ENCODE data around the gene SLC16A4. TPM values are rescaled to one million over a fixed set of nuclear protein-coding genes. Genes with fewer than 3 reads are reported as not detected.

The SLC16A4 gene
- total and polyA plus RNA-seq, 7 experiments from 2014 or later: 0.19 to 0.93 (median 0.32) TPM

- no peak overlapping the region for H3K4me3 Mint-ChIP-seq
- Histone ChIP-seq H3K27ac (ENCODE audit: low read depth, low read length) (no peak overlapping the region), H3K4me3 (ENCODE audit: low read length) (no peak overlapping the region), H3K27me3 (ENCODE audit: control insufficient read depth in 2 of 2, insufficient read depth in 2 of 2, low read length in 2 of 2) (no peaks in the 10 kb centered on the region), H3K36me3 (ENCODE audit: control insufficient read depth in 2 of 3, insufficient read depth in 3 of 3, low read length in 3 of 3) (no peaks in the 10 kb centered on the region), H3K4me1 (ENCODE audit: control insufficient read depth in 2 of 2, insufficient read depth in 2 of 2, low read length in 2 of 2) (no peaks in the 10 kb centered on the region), H3K9me3 (ENCODE audit: control insufficient read depth in 2 of 3, low read length in 3 of 3) (no peaks in the 10 kb centered on the region)
- H3K9me3 Mint-ChIP-seq: no peaks in the 10 kb centered on the region
- no peak overlapping the region for H3K27ac Mint-ChIP-seq
- ChIA-PET POLR2A (no interaction called here), CTCF (interaction anchor here (2.7 kb wide), 1 partner anchor 121 kb away, joined by 6 read pairs; no protein-coding TSS in a partner anchor)
- H3K27me3 Mint-ChIP-seq: peaks cover 0 to 10% (median 0%) of the 10 kb centered on the region in 5 donors
- intact Hi-C loops (cut with micrococcal nuclease): no loop called here
- DNase-seq (no peak), ATAC-seq (no peak)
- H3K36me3 Mint-ChIP-seq: peaks cover 0 to 13% (median 0%) of the 10 kb centered on the region in 5 donors
- H3K4me1 Mint-ChIP-seq: no peaks in the 10 kb centered on the region
Observed at GRCh38 chr1:110328700-110329099, 62.1 kb downstream of the SLC16A4 start.

- Histone ChIP-seq H3K4me1 (ENCODE audit: control insufficient read depth in 2 of 2, insufficient read depth in 2 of 2, low read length in 2 of 2) (no peaks in the 10 kb centered on the region), H3K4me3 (ENCODE audit: low read length) (no peak overlapping the region), H3K36me3 (ENCODE audit: control insufficient read depth in 2 of 3, insufficient read depth in 3 of 3, low read length in 3 of 3) (no peaks in the 10 kb centered on the region), H3K9me3 (ENCODE audit: control insufficient read depth in 2 of 3, low read length in 3 of 3) (no peaks in the 10 kb centered on the region), H3K27me3 (ENCODE audit: control insufficient read depth in 2 of 2, insufficient read depth in 2 of 2, low read length in 2 of 2) (no peaks in the 10 kb centered on the region), H3K27ac (ENCODE audit: low read depth, low read length) (no peak overlapping the region)
- CTCF ChIA-PET: interaction anchor here (2.7 kb wide), 1 partner anchor 121 kb away, joined by 6 read pairs; no protein-coding TSS in a partner anchor
- intact Hi-C loops (cut with micrococcal nuclease): no loop called here
- Mint-ChIP-seq H3K27ac (no peak overlapping the region), H3K36me3 (peaks cover 0 to 13% (median 0%) of the 10 kb centered on the region in 5 donors), H3K4me1 (no peaks in the 10 kb centered on the region), H3K27me3 (peaks cover 0 to 11% (median 0%) of the 10 kb centered on the region in 5 donors), H3K9me3 (no peaks in the 10 kb centered on the region), H3K4me3 (no peak overlapping the region)
- DNase-seq (no peak), ATAC-seq (no peak)
- POLR2A ChIA-PET: no interaction called here
Observed at GRCh38 chr1:110328274-110328673, 62.6 kb downstream of the SLC16A4 start.

GRCh38 chr1:110326826-110327225, 64.0 kb downstream of the SLC16A4 start:
- POLR2A ChIA-PET: no interaction called here
- peaks cover 0 to 13% (median 0%) of the 10 kb centered on the region in 5 donors for H3K36me3 Mint-ChIP-seq
- Histone ChIP-seq H3K4me1 (ENCODE audit: control insufficient read depth in 2 of 2, insufficient read depth in 2 of 2, low read length in 2 of 2) (no peaks in the 10 kb centered on the region), H3K36me3 (ENCODE audit: control insufficient read depth in 2 of 3, insufficient read depth in 3 of 3, low read length in 3 of 3) (no peaks in the 10 kb centered on the region), H3K4me3 (ENCODE audit: low read length) (no peak overlapping the region), H3K27ac (ENCODE audit: low read depth, low read length) (no peak overlapping the region), H3K27me3 (ENCODE audit: control insufficient read depth in 2 of 2, insufficient read depth in 2 of 2, low read length in 2 of 2) (no peaks in the 10 kb centered on the region), H3K9me3 (ENCODE audit: control insufficient read depth in 2 of 3, low read length in 3 of 3) (no peaks in the 10 kb centered on the region)
- CTCF ChIA-PET: interaction anchor here (0.9 kb wide), 1 partner anchor 14 kb away, joined by 3 read pairs; no protein-coding TSS in a partner anchor
- H3K9me3 Mint-ChIP-seq: no peaks in the 10 kb centered on the region
- no peak overlapping the region for H3K27ac Mint-ChIP-seq
- no peaks in the 10 kb centered on the region for H3K4me1 Mint-ChIP-seq
- H3K27me3 Mint-ChIP-seq: peaks cover 0 to 17% (median 0%) of the 10 kb centered on the region in 5 donors
- intact Hi-C loops (cut with micrococcal nuclease): no loop called here
- ATAC-seq: no peak
- no peak for DNase-seq
- no peak overlapping the region for H3K4me3 Mint-ChIP-seq

GRCh38 chr1:110324667-110325066, 66.2 kb downstream of the SLC16A4 start:
- Histone ChIP-seq H3K4me3 (ENCODE audit: low read length) (no peak overlapping the region), H3K27me3 (ENCODE audit: control insufficient read depth in 2 of 2, insufficient read depth in 2 of 2, low read length in 2 of 2) (no peaks in the 10 kb centered on the region), H3K36me3 (ENCODE audit: control insufficient read depth in 2 of 3, insufficient read depth in 3 of 3, low read length in 3 of 3) (no peaks in the 10 kb centered on the region), H3K27ac (ENCODE audit: low read depth, low read length) (no peak overlapping the region), H3K4me1 (ENCODE audit: control insufficient read depth in 2 of 2, insufficient read depth in 2 of 2, low read length in 2 of 2) (no peaks in the 10 kb centered on the region), H3K9me3 (ENCODE audit: control insufficient read depth in 2 of 3, low read length in 3 of 3) (no peaks in the 10 kb centered on the region)
- H3K4me1 Mint-ChIP-seq: no peaks in the 10 kb centered on the region
- CTCF ChIA-PET: no interaction called here
- no peak for ATAC-seq
- POLR2A ChIA-PET: no interaction called here
- H3K36me3 Mint-ChIP-seq: peaks cover 0 to 8% (median under 1%) of the 10 kb centered on the region in 5 donors
- H3K27ac Mint-ChIP-seq: no peak overlapping the region
- intact Hi-C loops (cut with micrococcal nuclease): no loop called here
- H3K27me3 Mint-ChIP-seq: peaks cover 0 to 16% (median 0%) of the 10 kb centered on the region in 5 donors
- H3K4me3 Mint-ChIP-seq: no peak overlapping the region
- no peak for DNase-seq
- H3K9me3 Mint-ChIP-seq: no peaks in the 10 kb centered on the region

GRCh38 chr1:110321846-110322245, 69.0 kb downstream of the SLC16A4 start:
- Histone ChIP-seq H3K4me3 (ENCODE audit: low read length) (no peak overlapping the region), H3K4me1 (ENCODE audit: control insufficient read depth in 2 of 2, insufficient read depth in 2 of 2, low read length in 2 of 2) (no peaks in the 10 kb centered on the region), H3K27ac (ENCODE audit: low read depth, low read length) (no peak overlapping the region), H3K9me3 (ENCODE audit: control insufficient read depth in 2 of 3, low read length in 3 of 3) (no peaks in the 10 kb centered on the region), H3K27me3 (ENCODE audit: control insufficient read depth in 2 of 2, insufficient read depth in 2 of 2, low read length in 2 of 2) (no peaks in the 10 kb centered on the region), H3K36me3 (ENCODE audit: control insufficient read depth in 2 of 3, insufficient read depth in 3 of 3, low read length in 3 of 3) (no peaks in the 10 kb centered on the region)
- intact Hi-C loops (cut with micrococcal nuclease): no loop called here
- H3K27ac Mint-ChIP-seq: no peak overlapping the region
- ATAC-seq: no peak
- no peak for DNase-seq
- H3K27me3 Mint-ChIP-seq: peaks cover 0 to 17% (median 0%) of the 10 kb centered on the region in 5 donors
- no peaks in the 10 kb centered on the region for H3K4me1 Mint-ChIP-seq
- CTCF ChIA-PET: no interaction called here
- POLR2A ChIA-PET: no interaction called here
- H3K4me3 Mint-ChIP-seq: no peak overlapping the region
- H3K9me3 Mint-ChIP-seq: no peaks in the 10 kb centered on the region
- peaks cover 0 to 6% (median 0%) of the 10 kb centered on the region in 5 donors for H3K36me3 Mint-ChIP-seq

GRCh38 chr1:110321045-110321444, 69.8 kb downstream of the SLC16A4 start:
- peaks cover 0 to 6% (median 0%) of the 10 kb centered on the region in 5 donors for H3K36me3 Mint-ChIP-seq
- ChIA-PET CTCF (no interaction called here), POLR2A (no interaction called here)
- no peak for ATAC-seq
- Histone ChIP-seq H3K9me3 (ENCODE audit: control insufficient read depth in 2 of 3, low read length in 3 of 3) (no peaks in the 10 kb centered on the region), H3K4me3 (ENCODE audit: low read length) (no peak overlapping the region), H3K27me3 (ENCODE audit: control insufficient read depth in 2 of 2, insufficient read depth in 2 of 2, low read length in 2 of 2) (no peaks in the 10 kb centered on the region), H3K4me1 (ENCODE audit: control insufficient read depth in 2 of 2, insufficient read depth in 2 of 2, low read length in 2 of 2) (no peaks in the 10 kb centered on the region), H3K27ac (ENCODE audit: low read depth, low read length) (no peak overlapping the region), H3K36me3 (ENCODE audit: control insufficient read depth in 2 of 3, insufficient read depth in 3 of 3, low read length in 3 of 3) (no peaks in the 10 kb centered on the region)
- no peak overlapping the region for H3K27ac Mint-ChIP-seq
- H3K9me3 Mint-ChIP-seq: no peaks in the 10 kb centered on the region
- no peak for DNase-seq
- peaks cover 0 to 16% (median 0%) of the 10 kb centered on the region in 5 donors for H3K27me3 Mint-ChIP-seq
- intact Hi-C loops (cut with micrococcal nuclease): no loop called here
- no peaks in the 10 kb centered on the region for H3K4me1 Mint-ChIP-seq
- H3K4me3 Mint-ChIP-seq: no peak overlapping the region

GRCh38 chr1:110320168-110320518, 70.7 kb downstream of the SLC16A4 start:
- Histone ChIP-seq H3K4me1 (ENCODE audit: control insufficient read depth in 2 of 2, insufficient read depth in 2 of 2, low read length in 2 of 2) (no peaks in the 10 kb centered on the region), H3K9me3 (ENCODE audit: control insufficient read depth in 2 of 3, low read length in 3 of 3) (no peaks in the 10 kb centered on the region), H3K27ac (ENCODE audit: low read depth, low read length) (no peak overlapping the region), H3K27me3 (ENCODE audit: control insufficient read depth in 2 of 2, insufficient read depth in 2 of 2, low read length in 2 of 2) (no peaks in the 10 kb centered on the region), H3K4me3 (ENCODE audit: low read length) (no peak overlapping the region), H3K36me3 (ENCODE audit: control insufficient read depth in 2 of 3, insufficient read depth in 3 of 3, low read length in 3 of 3) (no peaks in the 10 kb centered on the region)
- intact Hi-C loops (cut with micrococcal nuclease): no loop called here
- H3K4me1 Mint-ChIP-seq: no peaks in the 10 kb centered on the region
- ATAC-seq: no peak
- H3K36me3 Mint-ChIP-seq: peaks cover 0 to 6% (median 0%) of the 10 kb centered on the region in 5 donors
- no peak overlapping the region for H3K4me3 Mint-ChIP-seq
- H3K27ac Mint-ChIP-seq: no peak overlapping the region
- CTCF ChIA-PET: interaction anchor here (8.7 kb wide), 1 partner anchor 118 kb away, joined by 142 read pairs; no protein-coding TSS in a partner anchor
- POLR2A ChIA-PET: no interaction called here
- DNase-seq: no peak
- no peaks in the 10 kb centered on the region for H3K9me3 Mint-ChIP-seq
- H3K27me3 Mint-ChIP-seq: peaks cover 0 to 16% (median 0%) of the 10 kb centered on the region in 5 donors
